ENCODE results near the gene KRT12. TPM values are rescaled to one million over a fixed set of nuclear protein-coding genes. Genes with fewer than 3 reads are reported as not detected.
A peak's percentile ranks its signal among the peaks of the same experiment; 100 is the strongest.

The KRT12 gene
- total RNA-seq, 1 experiment from 2014 or later, result not detected

GRCh38 chr17:40828454-40829044 lies 38.5 kb downstream of the KRT12 start:
- Histone ChIP-seq H3K9me3 (ENCODE audit: low read depth, low read length, poor library complexity, severe bottlenecking) (no peaks in the 10 kb centered on the region), H3K4me3 (ENCODE audit: low read depth, low read length, poor library complexity, severe bottlenecking) (peak overlapping the region; percentile 12), H3K4me1 (ENCODE audit: insufficient read depth, low read length, poor library complexity, severe bottlenecking) (peaks cover 21% of the 10 kb centered on the region), H3K27me3 (replicated peaks; ENCODE audit: insufficient read depth, low read depth, low read length, poor library complexity) (no peaks in the 10 kb centered on the region), H3K27ac (ENCODE audit: low read depth, low read length, poor library complexity, severe bottlenecking) (peak overlapping the region; percentile 63), H3K36me3 (ENCODE audit: insufficient read depth, low read length, poor library complexity, severe bottlenecking) (no peaks in the 10 kb centered on the region)
- no peak for DNase-seq (ENCODE audit: low spot score)
- TF ChIP-seq CTCF (conservative IDR thresholded peaks at IDR 0.05; ENCODE audit: low read depth, low read length) (no peak), EZH2 (IDR thresholded peaks at IDR 0.05; ENCODE audit: borderline replicate concordance, low read depth, low read length, poor library complexity, severe bottlenecking) (no peak)
- POLR2A ChIA-PET (ENCODE audit: low non-redundant PET), result no interaction called here
- CTCF ChIA-PET, result no interaction called here
- intact Hi-C loops (cut with micrococcal nuclease; ENCODE audit: unreplicated experiment), result no loop called here
- BruUV-seq (replicated peaks), result no TSS peak

GRCh38 chr17:40827746-40828453 lies 39.1 kb downstream of the KRT12 start:
- no TSS peak for BruUV-seq (replicated peaks)
- POLR2A ChIA-PET (ENCODE audit: low non-redundant PET), result no interaction called here
- Histone ChIP-seq H3K9me3 (ENCODE audit: low read depth, low read length, poor library complexity, severe bottlenecking) (no peaks in the 10 kb centered on the region), H3K4me1 (ENCODE audit: insufficient read depth, low read length, poor library complexity, severe bottlenecking) (peaks cover 21% of the 10 kb centered on the region), H3K36me3 (ENCODE audit: insufficient read depth, low read length, poor library complexity, severe bottlenecking) (no peaks in the 10 kb centered on the region), H3K4me3 (ENCODE audit: low read depth, low read length, poor library complexity, severe bottlenecking) (peak overlapping the region; percentile 12), H3K27ac (ENCODE audit: low read depth, low read length, poor library complexity, severe bottlenecking) (peak overlapping the region; percentile 63), H3K27me3 (replicated peaks; ENCODE audit: insufficient read depth, low read depth, low read length, poor library complexity) (no peaks in the 10 kb centered on the region)
- intact Hi-C loops (cut with micrococcal nuclease; ENCODE audit: unreplicated experiment), result no loop called here
- CTCF ChIA-PET, result no interaction called here
- peak; percentile 53 for DNase-seq (ENCODE audit: low spot score)
- TF ChIP-seq EZH2 (IDR thresholded peaks at IDR 0.05; ENCODE audit: borderline replicate concordance, low read depth, low read length, poor library complexity, severe bottlenecking) (no peak), CTCF (conservative IDR thresholded peaks at IDR 0.05; ENCODE audit: low read depth, low read length) (no peak)

GRCh38 chr17:40825599-40825998 lies 41.4 kb downstream of the KRT12 start:
- POLR2A ChIA-PET (ENCODE audit: low non-redundant PET), result no interaction called here
- DNase-seq (ENCODE audit: low spot score), result no peak
- intact Hi-C loops (cut with micrococcal nuclease; ENCODE audit: unreplicated experiment), result no loop called here
- no peaks in the 10 kb centered on the region for H3K9me3 ChIP-seq (ENCODE audit: low read depth, low read length, poor library complexity, severe bottlenecking)
- no peak overlapping the region for H3K4me3 ChIP-seq (ENCODE audit: low read depth, low read length, poor library complexity, severe bottlenecking)
- peaks cover 18% of the 10 kb centered on the region for H3K4me1 ChIP-seq (ENCODE audit: insufficient read depth, low read length, poor library complexity, severe bottlenecking)
- no peaks in the 10 kb centered on the region for H3K36me3 ChIP-seq (ENCODE audit: insufficient read depth, low read length, poor library complexity, severe bottlenecking)
- no peaks in the 10 kb centered on the region for H3K27me3 ChIP-seq (replicated peaks; ENCODE audit: insufficient read depth, low read depth, low read length, poor library complexity)
- TF ChIP-seq CTCF (conservative IDR thresholded peaks at IDR 0.05; ENCODE audit: low read depth, low read length) (no peak), EZH2 (IDR thresholded peaks at IDR 0.05; ENCODE audit: borderline replicate concordance, low read depth, low read length, poor library complexity, severe bottlenecking) (no peak)
- CTCF ChIA-PET, result no interaction called here
- BruUV-seq (replicated peaks), result no TSS peak
- no peak overlapping the region for H3K27ac ChIP-seq (ENCODE audit: low read depth, low read length, poor library complexity, severe bottlenecking)
